ENCODE measurements around the gene CDH4. TPM values are rescaled to one million over a fixed set of nuclear protein-coding genes. Genes with fewer than 3 reads are reported as not detected.

The CDH4 gene
- total and polyA plus RNA-seq, 4 donors, result 0.06 to 0.10 TPM; not detected in 2

DNA sequence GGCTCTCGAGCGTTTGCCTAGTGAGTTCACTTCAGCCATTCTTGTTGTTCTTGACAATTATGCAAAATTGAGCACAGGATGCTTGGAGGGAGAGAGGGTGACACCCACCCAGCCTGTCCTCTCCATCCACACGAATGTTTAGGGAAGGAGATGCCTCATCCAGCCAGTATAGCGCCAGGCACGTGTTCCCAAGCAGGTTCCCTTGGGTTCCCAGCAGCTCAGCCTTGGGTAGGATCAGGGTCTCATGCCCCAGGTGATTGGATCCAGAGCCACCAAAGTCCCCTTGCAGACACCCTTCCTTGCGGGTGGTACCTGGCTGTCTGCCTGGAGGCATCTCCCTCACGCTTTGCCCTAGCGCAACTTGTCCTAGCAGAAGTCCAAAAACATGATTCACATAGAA is 394.9 kb downstream of the CDH4 start:
- WGBS, 2 donors, result 70 to 75% methylated on average over 8 of the region's 8 CpGs
- no peaks in the 10 kb centered on the region for H3K36me3 ChIP-seq (ENCODE audit: control insufficient read depth in 1 of 2, insufficient read depth in 2 of 2, low read length in 1 of 2)
- H3K9me3 ChIP-seq (ENCODE audit: control insufficient read depth, low read length), result no peaks in the 10 kb centered on the region
- intact Hi-C loops (cut with DNase I), result no loop called here
- ATAC-seq (ENCODE audit: low FRiP score), result no peak
- DNase-seq, result no peak
- H3K27ac ChIP-seq (ENCODE audit: low read depth in 1 of 2, low read length in 2 of 2), result no peak overlapping the region
- H3K4me3 ChIP-seq (ENCODE audit: low read length in 2 of 2), result no peak overlapping the region
- no peaks in the 10 kb centered on the region for H3K4me1 ChIP-seq (ENCODE audit: control insufficient read depth in 1 of 2, insufficient read depth in 2 of 2, low read length in 2 of 2)
- no peaks in the 10 kb centered on the region for H3K27me3 ChIP-seq (ENCODE audit: control insufficient read depth in 1 of 2, insufficient read depth in 2 of 2, low read length in 1 of 2)

DNA sequence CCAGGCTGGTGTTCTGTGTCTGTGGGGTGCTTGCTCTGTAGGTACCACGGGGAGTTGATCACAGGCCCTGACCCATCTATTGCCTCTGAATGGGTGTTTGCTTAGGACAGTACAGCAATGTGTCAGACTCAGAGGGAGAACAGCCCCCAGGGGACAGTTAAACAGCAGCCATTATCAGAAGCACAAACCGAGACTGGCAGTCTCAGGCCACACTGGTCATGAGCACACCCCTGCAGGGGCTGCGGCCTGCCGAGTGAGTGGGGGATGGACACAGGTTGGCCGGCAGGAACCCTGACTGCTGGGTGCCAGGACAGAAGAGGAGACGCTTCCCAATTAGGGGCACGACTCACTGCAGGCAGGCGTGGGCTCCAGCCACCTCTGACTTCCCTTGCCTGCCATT is 395.6 kb downstream of the CDH4 start:
- Histone ChIP-seq H3K4me1 (ENCODE audit: control insufficient read depth in 1 of 2, insufficient read depth in 2 of 2, low read length in 2 of 2) (no peaks in the 10 kb centered on the region), H3K36me3 (ENCODE audit: control insufficient read depth in 1 of 2, insufficient read depth in 2 of 2, low read length in 1 of 2) (no peaks in the 10 kb centered on the region), H3K4me3 (ENCODE audit: low read length in 2 of 2) (no peak overlapping the region), H3K27me3 (ENCODE audit: control insufficient read depth in 1 of 2, insufficient read depth in 2 of 2, low read length in 1 of 2) (no peaks in the 10 kb centered on the region), H3K27ac (ENCODE audit: low read depth in 1 of 2, low read length in 2 of 2) (no peak overlapping the region), H3K9me3 (ENCODE audit: control insufficient read depth, low read length) (no peaks in the 10 kb centered on the region)
- ATAC-seq (ENCODE audit: low FRiP score) (no peak), DNase-seq (no peak)
- WGBS, 2 donors, result 39 to 41% methylated on average over 6 to 8 of the region's 8 CpGs
- intact Hi-C loops (cut with DNase I), result no loop called here

DNA sequence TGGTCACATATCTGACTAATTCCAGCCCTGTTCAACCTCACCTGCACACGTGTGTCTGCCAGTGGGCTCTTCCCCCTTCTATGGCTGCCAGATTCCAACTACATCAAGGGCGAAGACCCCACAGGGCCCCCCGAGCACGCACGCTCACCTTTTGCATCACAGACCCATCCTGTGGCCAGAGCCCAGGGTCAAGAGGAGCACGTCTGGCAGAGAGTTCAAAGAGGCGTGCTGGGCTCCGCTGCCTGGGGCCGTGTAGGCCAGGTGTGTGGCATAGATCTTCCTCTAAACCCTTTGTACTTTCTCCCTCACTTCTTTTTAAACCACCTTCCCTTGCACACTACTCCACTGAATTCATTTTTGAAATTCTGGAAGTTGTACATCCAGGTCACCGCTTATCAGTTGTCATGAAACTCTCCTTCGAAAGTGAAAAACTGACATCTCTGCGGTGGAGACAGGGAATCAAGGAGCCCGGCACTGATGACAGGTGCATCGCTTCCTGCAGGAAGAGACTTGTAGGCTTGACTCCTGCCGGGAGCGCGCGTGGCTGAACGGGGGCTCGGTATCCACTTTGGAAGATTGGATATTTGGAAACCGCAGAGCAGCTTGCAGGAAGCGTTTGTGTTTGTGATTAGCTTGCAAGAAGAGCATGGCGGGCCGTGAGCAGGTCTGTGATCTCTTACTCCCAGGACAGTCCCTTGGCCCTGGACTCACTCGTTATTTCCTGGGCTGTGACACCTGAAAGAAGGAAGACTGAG is 397.2 kb downstream of the CDH4 start:
- no peaks in the 10 kb centered on the region for H3K27me3 ChIP-seq (ENCODE audit: control insufficient read depth in 1 of 2, insufficient read depth in 2 of 2, low read length in 1 of 2)

DNA sequence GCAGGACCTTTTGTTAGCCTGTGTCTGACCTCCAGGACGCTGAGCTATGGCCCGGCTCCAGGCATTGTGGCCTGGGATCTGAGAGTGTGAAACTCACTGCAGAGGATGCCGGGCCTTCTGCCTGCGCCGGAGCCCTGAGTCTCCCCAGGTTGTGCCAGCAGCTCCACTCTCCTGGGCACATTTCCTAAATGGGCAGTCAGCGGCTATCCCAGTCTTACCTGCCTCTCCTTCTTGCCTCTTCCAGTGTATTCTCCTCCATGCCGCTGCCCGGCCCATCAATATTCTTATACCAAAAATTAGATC is 397.8 kb downstream of the CDH4 start:
- WGBS, 2 donors, result 82 to 84% methylated on average over 8 of the region's 8 CpGs

More for the DNA sequence above, 397.2 kb downstream of the CDH4 start:
- DNase-seq (no peak), ATAC-seq (ENCODE audit: low FRiP score) (no peak)
- Histone ChIP-seq H3K4me1 (ENCODE audit: control insufficient read depth in 1 of 2, insufficient read depth in 2 of 2, low read length in 2 of 2) (no peaks in the 10 kb centered on the region), H3K4me3 (ENCODE audit: low read length in 2 of 2) (no peak overlapping the region), H3K27ac (ENCODE audit: low read depth in 1 of 2, low read length in 2 of 2) (no peak overlapping the region), H3K9me3 (ENCODE audit: control insufficient read depth, low read length) (no peaks in the 10 kb centered on the region), H3K36me3 (ENCODE audit: control insufficient read depth in 1 of 2, insufficient read depth in 2 of 2, low read length in 1 of 2) (no peaks in the 10 kb centered on the region)
- WGBS, 2 donors, result 76 to 77% methylated on average over 25 of the region's 25 CpGs
- intact Hi-C loops (cut with DNase I), result no loop called here

DNA sequence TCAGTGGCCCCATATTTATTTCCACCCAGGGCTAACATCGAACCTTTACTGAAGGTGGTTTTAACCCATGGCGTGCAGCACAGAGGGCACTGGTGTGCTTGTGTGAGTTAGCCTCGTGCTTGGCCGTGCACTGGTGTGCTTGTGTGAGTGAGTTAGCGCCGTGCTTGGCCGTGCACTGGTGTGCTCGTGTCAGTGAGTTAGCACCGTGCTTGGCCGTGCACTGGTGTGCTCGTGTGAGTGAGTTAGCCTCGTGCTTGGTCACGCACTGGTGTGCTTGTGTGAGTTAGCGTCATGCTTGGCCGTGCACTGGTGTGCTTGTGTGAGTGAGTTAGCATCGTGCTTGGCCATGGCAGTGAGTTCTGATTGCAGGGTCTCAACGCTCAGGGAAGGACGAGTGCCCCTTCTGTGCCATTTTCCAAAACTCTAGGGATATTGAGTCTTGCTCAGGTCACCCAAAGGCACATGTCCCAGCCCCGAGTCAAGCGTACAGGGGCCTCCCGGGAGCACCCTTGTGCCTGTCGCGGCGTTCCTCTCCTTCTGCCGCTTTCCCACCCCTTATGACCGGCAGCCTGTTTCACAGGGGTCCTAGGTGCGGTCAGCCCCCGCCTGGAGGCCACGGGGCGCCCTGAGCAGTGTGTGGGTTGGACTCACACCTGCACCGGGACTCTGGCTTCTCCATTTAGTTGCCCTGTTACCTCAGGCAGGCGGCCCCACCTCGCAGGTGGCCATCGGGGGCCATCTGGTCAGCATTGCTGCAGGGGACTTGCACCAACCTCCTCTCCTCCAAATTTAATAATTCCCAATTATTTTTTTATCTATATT is 399.1 kb downstream of the CDH4 start:
- no peaks in the 10 kb centered on the region for H3K4me1 ChIP-seq (ENCODE audit: control insufficient read depth in 1 of 2, insufficient read depth in 2 of 2, low read length in 2 of 2)
- intact Hi-C loops (cut with DNase I), result no loop called here
- 84 to 85% methylated on average over 33 to 34 of the region's 34 CpGs for WGBS, 2 donors

More for the DNA sequence above, 397.8 kb downstream of the CDH4 start:
- Histone ChIP-seq H3K27me3 (ENCODE audit: control insufficient read depth in 1 of 2, insufficient read depth in 2 of 2, low read length in 1 of 2) (no peaks in the 10 kb centered on the region), H3K36me3 (ENCODE audit: control insufficient read depth in 1 of 2, insufficient read depth in 2 of 2, low read length in 1 of 2) (no peaks in the 10 kb centered on the region), H3K4me1 (ENCODE audit: control insufficient read depth in 1 of 2, insufficient read depth in 2 of 2, low read length in 2 of 2) (no peaks in the 10 kb centered on the region), H3K27ac (ENCODE audit: low read depth in 1 of 2, low read length in 2 of 2) (no peak overlapping the region), H3K4me3 (ENCODE audit: low read length in 2 of 2) (no peak overlapping the region), H3K9me3 (ENCODE audit: control insufficient read depth, low read length) (no peaks in the 10 kb centered on the region)
- DNase-seq, result no peak
- ATAC-seq (ENCODE audit: low FRiP score), result no peak
- intact Hi-C loops (cut with DNase I), result no loop called here

DNA sequence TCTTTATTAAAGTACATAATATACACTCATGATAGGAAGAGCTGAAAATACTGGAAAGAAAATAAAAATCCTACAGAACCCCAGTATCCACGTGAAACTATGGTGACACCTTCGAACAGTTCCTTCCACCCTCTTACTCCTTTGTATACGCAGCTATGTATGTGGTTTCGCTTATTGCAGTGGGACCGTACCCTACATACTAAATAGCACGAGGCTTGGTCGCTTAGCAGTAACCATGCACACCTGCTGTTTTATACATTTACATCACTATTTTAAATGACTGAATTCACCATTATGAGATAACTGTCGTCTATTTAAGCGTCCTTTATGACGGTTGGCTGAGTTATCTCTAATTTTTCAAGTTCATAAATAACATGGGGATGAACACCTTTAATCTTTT is 400.1 kb downstream of the CDH4 start:
- Histone ChIP-seq H3K27me3 (ENCODE audit: control insufficient read depth in 1 of 2, insufficient read depth in 2 of 2, low read length in 1 of 2) (no peaks in the 10 kb centered on the region), H3K4me3 (ENCODE audit: low read length in 2 of 2) (no peak overlapping the region), H3K27ac (ENCODE audit: low read depth in 1 of 2, low read length in 2 of 2) (no peak overlapping the region), H3K9me3 (ENCODE audit: control insufficient read depth, low read length) (no peaks in the 10 kb centered on the region), H3K36me3 (ENCODE audit: control insufficient read depth in 1 of 2, insufficient read depth in 2 of 2, low read length in 1 of 2) (no peaks in the 10 kb centered on the region), H3K4me1 (ENCODE audit: control insufficient read depth in 1 of 2, insufficient read depth in 2 of 2, low read length in 2 of 2) (no peaks in the 10 kb centered on the region)
- no peak for DNase-seq
- 88 to 90% methylated on average over 10 of the region's 10 CpGs for WGBS, 2 donors
- ATAC-seq (ENCODE audit: low FRiP score), result no peak
- intact Hi-C loops (cut with DNase I), result no loop called here

More for the DNA sequence above, 399.1 kb downstream of the CDH4 start:
- Histone ChIP-seq H3K9me3 (ENCODE audit: control insufficient read depth, low read length) (no peaks in the 10 kb centered on the region), H3K27ac (ENCODE audit: low read depth in 1 of 2, low read length in 2 of 2) (no peak overlapping the region), H3K27me3 (ENCODE audit: control insufficient read depth in 1 of 2, insufficient read depth in 2 of 2, low read length in 1 of 2) (no peaks in the 10 kb centered on the region), H3K36me3 (ENCODE audit: control insufficient read depth in 1 of 2, insufficient read depth in 2 of 2, low read length in 1 of 2) (no peaks in the 10 kb centered on the region), H3K4me3 (ENCODE audit: low read length in 2 of 2) (no peak overlapping the region)
- DNase-seq, result no peak
- ATAC-seq (ENCODE audit: low FRiP score), result no peak

DNA sequence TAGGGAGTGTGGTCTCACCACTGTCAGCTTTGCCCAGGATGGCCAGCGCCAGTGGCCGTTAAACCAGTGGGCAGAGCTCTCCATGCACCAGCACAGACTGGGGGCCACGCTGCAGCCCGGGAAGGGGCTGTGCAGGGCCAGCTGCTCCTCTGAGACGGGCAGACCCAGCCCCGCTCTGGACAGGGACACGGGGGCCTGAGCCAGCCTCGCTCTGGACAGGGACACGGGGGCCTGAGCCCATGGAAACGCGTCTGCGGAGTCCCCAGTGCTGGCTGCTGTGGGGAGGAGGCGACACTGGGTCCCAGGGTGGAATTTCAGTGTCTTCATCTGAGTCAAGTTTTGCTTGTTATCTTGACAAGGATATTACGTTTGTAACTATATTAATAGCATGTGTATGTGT is 402.7 kb downstream of the CDH4 start:
- intact Hi-C loops (cut with DNase I), result no loop called here
- Histone ChIP-seq H3K27ac (ENCODE audit: low read depth in 1 of 2, low read length in 2 of 2) (no peak overlapping the region), H3K9me3 (ENCODE audit: control insufficient read depth, low read length) (no peaks in the 10 kb centered on the region), H3K36me3 (ENCODE audit: control insufficient read depth in 1 of 2, insufficient read depth in 2 of 2, low read length in 1 of 2) (no peaks in the 10 kb centered on the region), H3K27me3 (ENCODE audit: control insufficient read depth in 1 of 2, insufficient read depth in 2 of 2, low read length in 1 of 2) (no peaks in the 10 kb centered on the region), H3K4me3 (ENCODE audit: low read length in 2 of 2) (no peak overlapping the region), H3K4me1 (ENCODE audit: control insufficient read depth in 1 of 2, insufficient read depth in 2 of 2, low read length in 2 of 2) (no peaks in the 10 kb centered on the region)
- DNase-seq, result peak in 1 of 2 donors; percentile 67
- no peak for ATAC-seq (ENCODE audit: low FRiP score)
- 79 to 80% methylated on average over 14 of the region's 14 CpGs for WGBS, 2 donors

DNA sequence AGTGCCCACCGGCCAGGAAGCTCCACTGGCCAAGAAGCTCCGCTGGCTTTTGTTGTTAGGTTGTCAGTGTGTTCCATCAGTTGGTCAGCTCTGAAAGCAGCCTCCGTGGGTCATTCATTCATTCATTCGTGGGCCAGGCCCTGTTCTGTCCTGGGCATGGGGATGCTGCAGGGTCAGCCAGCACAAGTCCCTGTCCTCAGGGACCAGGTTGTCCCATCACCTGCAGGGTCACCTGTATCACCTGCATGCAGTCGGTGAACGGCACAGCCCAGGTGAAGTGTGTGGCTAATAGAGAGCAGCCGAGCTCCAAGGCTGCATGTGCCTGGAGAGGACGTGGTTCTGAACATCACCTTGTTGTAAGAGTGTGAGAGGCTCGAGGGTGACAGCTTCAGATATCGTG is 403.5 kb downstream of the CDH4 start:
- Histone ChIP-seq H3K27me3 (ENCODE audit: control insufficient read depth in 1 of 2, insufficient read depth in 2 of 2, low read length in 1 of 2) (no peaks in the 10 kb centered on the region), H3K27ac (ENCODE audit: low read depth in 1 of 2, low read length in 2 of 2) (no peak overlapping the region), H3K4me1 (ENCODE audit: control insufficient read depth in 1 of 2, insufficient read depth in 2 of 2, low read length in 2 of 2) (no peaks in the 10 kb centered on the region), H3K36me3 (ENCODE audit: control insufficient read depth in 1 of 2, insufficient read depth in 2 of 2, low read length in 1 of 2) (no peaks in the 10 kb centered on the region), H3K4me3 (ENCODE audit: low read length in 2 of 2) (no peak overlapping the region), H3K9me3 (ENCODE audit: control insufficient read depth, low read length) (no peaks in the 10 kb centered on the region)
- 73 to 75% methylated on average over 10 of the region's 10 CpGs for WGBS, 2 donors
- peak in 1 of 2 donors; percentile 33 for DNase-seq
- ATAC-seq (ENCODE audit: low FRiP score), result no peak
- intact Hi-C loops (cut with DNase I), result no loop called here

DNA sequence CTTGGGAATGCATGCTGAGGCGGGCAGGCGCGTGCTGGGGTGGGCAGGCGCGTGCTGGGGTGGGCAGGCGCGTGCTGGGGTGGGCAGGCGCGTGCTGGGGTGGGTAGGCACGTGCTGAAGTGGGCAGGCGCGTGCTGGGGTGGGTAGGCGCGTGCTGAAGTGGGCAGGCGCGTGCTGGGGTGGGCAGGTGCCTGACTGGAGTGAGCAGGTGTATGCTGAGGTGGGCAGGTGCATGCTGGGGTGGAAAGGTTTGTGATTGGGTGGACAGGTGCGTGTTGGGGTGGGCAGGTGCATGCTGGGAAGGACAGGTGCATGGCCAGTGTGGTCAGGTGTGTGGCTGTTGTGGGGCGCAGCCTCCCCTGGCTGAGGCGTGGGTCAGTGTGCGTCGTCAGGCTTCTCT is 404.1 kb downstream of the CDH4 start:
- Histone ChIP-seq H3K4me3 (ENCODE audit: low read length in 2 of 2) (no peak overlapping the region), H3K36me3 (ENCODE audit: control insufficient read depth in 1 of 2, insufficient read depth in 2 of 2, low read length in 1 of 2) (no peaks in the 10 kb centered on the region), H3K4me1 (ENCODE audit: control insufficient read depth in 1 of 2, insufficient read depth in 2 of 2, low read length in 2 of 2) (no peaks in the 10 kb centered on the region), H3K27ac (ENCODE audit: low read depth in 1 of 2, low read length in 2 of 2) (no peak overlapping the region), H3K9me3 (ENCODE audit: control insufficient read depth, low read length) (no peaks in the 10 kb centered on the region), H3K27me3 (ENCODE audit: control insufficient read depth in 1 of 2, insufficient read depth in 2 of 2, low read length in 1 of 2) (no peaks in the 10 kb centered on the region)
- DNase-seq, result no peak
- 82 to 83% methylated on average over 16 to 21 of the region's 21 CpGs for WGBS, 2 donors
- intact Hi-C loops (cut with DNase I), result no loop called here
- ATAC-seq (ENCODE audit: low FRiP score), result no peak
